GM12891 (cell line): Measurements from ENCODE around the gene FOS.

Source experiments
- POLR2A ChIP-seq: IDR thresholded peaks from 2 replicates; pipeline ENCODE4 v1.6.1; 2011; ENCODE audit warnings: low read depth, low read length, control low read depth
- POLR2AphosphoS5 ChIP-seq: IDR thresholded peaks from 2 replicates; pipeline ENCODE4 v1.6.1; 2011; ENCODE audit warnings: low read depth, low read length, control low read depth
- TAF1 ChIP-seq: IDR thresholded peaks from 2 replicates; pipeline ENCODE4 v1.6.1; 2011; ENCODE audit warnings: low read depth, low read length, control low read depth

- TF ChIP-seq TAF1 (no peak), POLR2AphosphoS5 (no peak), POLR2A (no peak)
These were observed 2.4 kb downstream of the FOS start for GRCh38 chr14:75280831-75281653.
